Epithelial cell of proximal tubule (primary cell): ENCODE data around the gene CORO2B. TPM values are rescaled to one million over a fixed set of nuclear protein-coding genes. Genes with fewer than 3 reads are reported as not detected.
A peak's percentile ranks its signal among the peaks of the same experiment; 100 is the strongest.

ENCODE experiments used
- DNase-seq: peaks from one replicate; pipeline ENCODE4 v3.0.0-alpha.2; 2011; ENCODE audit warnings: low read depth
- H3K4me3 ChIP-seq: 2 replicates; pipeline ENCODE4 v1.5.1; 2011; ENCODE audit warnings: low read depth, mild to moderate bottlenecking, low read length
- CTCF ChIP-seq: conservative IDR thresholded peaks from 2 replicates; pipeline ENCODE4 v1.5.1; 2012; ENCODE audit warnings: low read depth, mild to moderate bottlenecking, low read length
- total RNA-seq: library from RNA; depleted of rRNA; stranded (reverse); fragments of >200 nt; gene quantifications from 2 replicates; pipeline ENCODE4 v1.2.3, GENCODE V29; 2015

Gene CORO2B
- total RNA-seq = 13.5 and 18.3 TPM in 2 replicates

GRCh38 chr15:68578980-68579935, at the start of gene CORO2B:
CORO2B (plus strand) TSS chr15:68578993; CDS start chr15:68579263, 270 bp downstream.
- peak within 1 kb of the TSS; percentile 66 for H3K4me3 ChIP-seq
- no peak for TF ChIP-seq CTCF
- DNase-seq = no peak

- no peak overlapping the region for H3K4me3 ChIP-seq
- no peak for DNase-seq
- no peak for TF ChIP-seq CTCF
Observed at GRCh38 chr15:68531387-68532179, 47.2 kb upstream of the CORO2B start.

- no peak for DNase-seq
- H3K4me3 ChIP-seq = no peak overlapping the region
- TF ChIP-seq CTCF = no peak
Observed at GRCh38 chr15:68536331-68537095, 42.3 kb upstream of the CORO2B start.

- no peak for TF ChIP-seq CTCF
- H3K4me3 ChIP-seq = no peak overlapping the region
- DNase-seq = no peak
Observed at GRCh38 chr15:68537097-68537496, 41.7 kb upstream of the CORO2B start.

GRCh38 chr15:68537506-68537905, 41.3 kb upstream of the CORO2B start:
- no peak overlapping the region for H3K4me3 ChIP-seq
- no peak for TF ChIP-seq CTCF
- no peak for DNase-seq

- no peak for DNase-seq
- H3K4me3 ChIP-seq = no peak overlapping the region
- TF ChIP-seq CTCF = no peak
Observed at GRCh38 chr15:68538311-68538710, 40.5 kb upstream of the CORO2B start.
